Ishikawa (cell line): ENCODE data around the gene AKAP6.
A peak's percentile ranks its signal among the peaks of the same experiment; 100 is the strongest.

ENCODE experiments used
- CEBPB ChIP-seq: IDR thresholded peaks from 2 replicates; pipeline ENCODE4 v1.6.1; 2012
- CREB1 ChIP-seq: IDR thresholded peaks from 2 replicates; pipeline ENCODE4 v1.6.1; 2012; ENCODE audit warnings: low read depth
- EGR1 ChIP-seq: IDR thresholded peaks from 2 replicates; pipeline ENCODE4 v1.6.1; 2012
- EP300 ChIP-seq: IDR thresholded peaks from 2 replicates; pipeline ENCODE4 v1.6.1; 2012; ENCODE audit warnings: borderline replicate concordance
- FOXM1 ChIP-seq: IDR thresholded peaks from 2 replicates; pipeline ENCODE4 v1.6.1; 2012; ENCODE audit warnings: low read depth, borderline replicate concordance
- NFIC ChIP-seq: IDR thresholded peaks from 2 replicates; pipeline ENCODE4 v1.6.1; 2012
- RAD21 ChIP-seq: IDR thresholded peaks from 2 replicates; pipeline ENCODE4 v1.6.1; 2012; ENCODE audit warnings: low read depth
- REST ChIP-seq: IDR thresholded peaks from 2 replicates; pipeline ENCODE4 v1.6.1; 2012; ENCODE audit warnings: low read depth, mild to moderate bottlenecking
- TAF1 ChIP-seq: IDR thresholded peaks from 2 replicates; pipeline ENCODE4 v1.6.1; 2012; ENCODE audit warnings: low read depth, mild to moderate bottlenecking
- TCF12 ChIP-seq: IDR thresholded peaks from 2 replicates; pipeline ENCODE4 v1.6.1; 2012; ENCODE audit warnings: low read depth
- TEAD4 ChIP-seq: IDR thresholded peaks from 2 replicates; pipeline ENCODE4 v1.6.1; 2012
- YY1 ChIP-seq: IDR thresholded peaks from 2 replicates; pipeline ENCODE4 v1.6.1; 2012; ENCODE audit warnings: low read depth
- ZBTB7A ChIP-seq: IDR thresholded peaks from 2 replicates; pipeline ENCODE4 v1.6.1; 2012; ENCODE audit warnings: low read depth
- TF ChIP-seq, protein P1 (sequence below): IDR thresholded peaks from 2 replicates; pipeline ENCODE4 v1.6.1; 2012
- TF ChIP-seq, protein P2 (sequence below): IDR thresholded peaks from 2 replicates; pipeline ENCODE4 v1.6.1; 2012

AKAP6 gene

GRCh38 chr14:32407130-32407529, 78.0 kb downstream of the AKAP6 start:
- TF ChIP-seq EGR1 = no peak
- no peak for TF ChIP-seq TEAD4
- no peak for TF ChIP-seq TAF1
- TF ChIP-seq CEBPB = no peak
- no peak for TF ChIP-seq FOXM1
- TF ChIP-seq, protein P1, sequence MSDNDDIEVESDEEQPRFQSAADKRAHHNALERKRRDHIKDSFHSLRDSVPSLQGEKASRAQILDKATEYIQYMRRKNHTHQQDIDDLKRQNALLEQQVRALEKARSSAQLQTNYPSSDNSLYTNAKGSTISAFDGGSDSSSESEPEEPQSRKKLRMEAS = no peak
- TF ChIP-seq RAD21 = no peak

DNA sequence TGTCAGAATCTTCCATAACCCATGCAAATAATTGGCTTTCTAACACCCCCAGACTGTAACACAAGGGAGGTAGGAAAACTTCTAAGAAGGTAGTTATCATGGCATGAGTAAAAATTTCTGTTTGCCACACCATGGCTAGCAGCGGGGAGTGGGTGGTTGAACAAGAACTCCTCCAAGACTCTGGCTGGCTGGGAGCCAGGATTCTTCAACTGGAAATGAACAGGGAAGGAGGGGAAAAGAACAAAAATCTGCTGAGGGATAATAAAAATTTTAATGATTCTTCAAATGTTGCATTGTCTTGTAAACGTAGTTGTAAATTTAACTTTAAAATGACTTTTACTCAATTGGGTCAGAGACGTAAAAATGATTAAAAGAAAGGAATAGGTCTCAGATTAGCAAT, 78.9 kb downstream of the AKAP6 start:
- TF ChIP-seq, protein P2, sequence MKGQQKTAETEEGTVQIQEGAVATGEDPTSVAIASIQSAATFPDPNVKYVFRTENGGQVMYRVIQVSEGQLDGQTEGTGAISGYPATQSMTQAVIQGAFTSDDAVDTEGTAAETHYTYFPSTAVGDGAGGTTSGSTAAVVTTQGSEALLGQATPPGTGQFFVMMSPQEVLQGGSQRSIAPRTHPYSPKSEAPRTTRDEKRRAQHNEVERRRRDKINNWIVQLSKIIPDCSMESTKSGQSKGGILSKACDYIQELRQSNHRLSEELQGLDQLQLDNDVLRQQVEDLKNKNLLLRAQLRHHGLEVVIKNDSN = no peak
- peak; percentile 72 for TF ChIP-seq NFIC

DNA sequence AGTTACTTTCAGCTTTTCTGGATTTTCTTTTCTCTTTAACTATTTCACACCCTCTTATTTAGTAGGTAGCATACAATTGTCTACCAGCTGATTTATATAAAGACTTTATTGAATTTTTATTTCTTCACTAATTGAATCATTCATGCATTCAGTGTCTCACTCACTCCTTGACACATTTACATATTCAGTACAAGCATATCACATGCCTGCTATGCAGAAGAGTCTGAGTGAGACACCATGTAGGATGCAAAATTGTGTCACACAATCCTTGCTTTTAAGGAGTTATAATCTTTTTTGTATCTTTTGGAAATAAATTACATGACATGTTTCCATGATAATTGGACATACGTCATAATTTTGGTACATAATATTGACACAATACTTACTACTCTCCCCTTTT, 83.0 kb downstream of the AKAP6 start:
- TF ChIP-seq TCF12 = no peak
- no peak for TF ChIP-seq YY1
- TF ChIP-seq ZBTB7A = no peak
- TF ChIP-seq CEBPB = no peak
- no peak for TF ChIP-seq REST
- TF ChIP-seq CREB1 = no peak
- TF ChIP-seq NFIC = no peak
- TF ChIP-seq, protein P2 = no peak
- no peak for TF ChIP-seq TEAD4
- TF ChIP-seq RAD21 = no peak
- TF ChIP-seq EGR1 = no peak
- no peak for TF ChIP-seq TAF1
- TF ChIP-seq EP300 = no peak
- TF ChIP-seq FOXM1 = no peak
- TF ChIP-seq, protein P1 = no peak

GRCh38 chr14:32412532-32412931, 83.4 kb downstream of the AKAP6 start:
- TF ChIP-seq TAF1 (no peak), REST (no peak), TEAD4 (no peak), YY1 (no peak), FOXM1 (no peak), RAD21 (no peak), EP300 (no peak), TCF12 (no peak), NFIC (no peak), EGR1 (no peak), CEBPB (no peak), ZBTB7A (no peak), CREB1 (no peak)
- TF ChIP-seq, protein P2 = no peak
- TF ChIP-seq, protein P1 = no peak

DNA sequence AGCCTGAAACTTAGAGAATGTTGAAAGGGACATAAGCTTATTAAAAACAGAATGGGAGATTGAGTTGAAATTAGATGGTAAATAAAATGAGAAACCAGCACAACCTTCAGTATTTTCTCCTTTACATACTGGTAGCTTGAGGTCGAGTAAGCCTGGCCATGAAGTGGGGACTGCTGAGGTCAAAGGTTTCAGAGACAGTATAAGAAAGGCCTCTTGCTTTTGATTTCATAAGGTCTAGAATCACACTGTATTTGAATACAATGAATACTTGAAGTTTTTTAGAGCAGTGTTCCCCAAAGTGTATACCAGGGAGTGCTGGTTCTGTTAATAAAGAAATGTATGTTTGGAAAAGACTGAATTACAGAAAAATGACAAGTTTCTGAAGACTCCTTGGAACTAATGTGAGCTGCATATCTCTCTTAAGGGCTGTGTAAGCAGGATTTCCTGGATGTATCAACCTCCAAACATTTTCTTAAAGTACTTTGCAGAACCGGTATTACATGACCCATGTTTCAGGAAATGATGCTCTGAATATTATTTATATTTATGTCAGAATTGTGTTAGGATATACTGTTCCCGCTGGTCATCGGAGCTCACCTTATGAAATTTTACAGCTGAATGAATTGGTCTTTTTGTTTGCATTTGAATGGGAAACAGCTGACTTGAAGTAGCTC, 85.0 kb downstream of the AKAP6 start:
- no peak for TF ChIP-seq REST
